ENCODE data around the gene GPHA2. TPM values are rescaled to one million over a fixed set of nuclear protein-coding genes. Genes with fewer than 3 reads are reported as not detected.
A peak's percentile ranks its signal among the peaks of the same experiment; 100 is the strongest.

The GPHA2 gene
- total and polyA plus RNA-seq, 10 of the 15 experiments (the other 5 are each of a cell fraction or from before 2014, with no cell fraction given), result not detected

- TF ChIP-seq POU2F2 (IDR thresholded peaks at IDR 0.05; ENCODE audit: borderline replicate concordance, low read depth, low read length) (no peak), SMC3 (IDR thresholded peaks at IDR 0.05; ENCODE audit: borderline replicate concordance, low read length) (no peak), GABPA (IDR thresholded peaks at IDR 0.05; ENCODE audit: low read depth) (no peak), PAX5 (IDR thresholded peaks at IDR 0.05; ENCODE audit: borderline replicate concordance, low read depth, low read length) (no peak), TARDBP (IDR thresholded peaks at IDR 0.05; ENCODE audit: borderline replicate concordance) (no peak), GATAD2B (conservative IDR thresholded peaks at IDR 0.05; ENCODE audit: low read depth) (no peak), FOXM1 (IDR thresholded peaks at IDR 0.05; ENCODE audit: low read depth, low read length) (no peak), BHLHE40 (IDR thresholded peaks at IDR 0.05; ENCODE audit: borderline replicate concordance in 1 of 2, low read depth in 2 of 2, low read length in 1 of 2) (peak; percentile 55 to 85; a peak in 3 of 4 replicates), YBX1 (IDR thresholded peaks at IDR 0.05) (no peak), MYC (IDR thresholded peaks at IDR 0.05; ENCODE audit: insufficient read depth, insufficient read length, insufficient replicate concordance, low read length, severe bottlenecking) (no peak), BRCA1 (IDR thresholded peaks at IDR 0.05; ENCODE audit: low read depth, low read length) (no peak), IKZF1 (conservative IDR thresholded peaks at IDR 0.05) (peak; percentile 43; the same call in 1 of the 2 replicates), IRF4 (IDR thresholded peaks at IDR 0.05; ENCODE audit: low read depth, low read length) (no peak), ZBTB4 (CRISPR knock-in tag; IDR thresholded peaks at IDR 0.05) (no peak), TCF12 (IDR thresholded peaks at IDR 0.05; ENCODE audit: low read depth, low read length) (no peak), ZNF384 (IDR thresholded peaks at IDR 0.05; ENCODE audit: borderline replicate concordance, low read depth, low read length) (no peak), CHD4 (IDR thresholded peaks at IDR 0.05) (no peak), CUX1 (IDR thresholded peaks at IDR 0.05; ENCODE audit: insufficient replicate concordance, low read depth, low read length) (no peak), MXI1 (IDR thresholded peaks at IDR 0.05; ENCODE audit: low read depth, low read length) (no peak), JUND (IDR thresholded peaks at IDR 0.05; ENCODE audit: low read depth, low read length) (no peak), CREB1 (IDR thresholded peaks at IDR 0.05; ENCODE audit: low read depth) (no peak), CBX5 (IDR thresholded peaks at IDR 0.05; ENCODE audit: low read depth) (no peak)
Measured at GRCh38 chr11:64971421-64972233, 35.9 kb upstream of the GPHA2 start, which contains the start of gene MAJIN (continued).

All from GM12878 (cell line).